ENCODE measurements around the gene CIAPIN1. TPM values are rescaled to one million over a fixed set of nuclear protein-coding genes. Genes with fewer than 3 reads are reported as not detected.

Gene CIAPIN1
- total RNA-seq, 1 experiment from 2014 or later = 82.8 TPM

- Histone ChIP-seq H3K4ac (ENCODE audit: low read depth, low read length) (no peak overlapping the region), H3K23ac (ENCODE audit: insufficient read length, low read depth, low read length) (no peak overlapping the region), H2AK5ac (ENCODE audit: insufficient read length, low read length) (no peak overlapping the region), H2BK12ac (ENCODE audit: insufficient read length, low read depth, low read length) (no peak overlapping the region), H3K9ac (ENCODE audit: extremely low read depth, insufficient read length, low read length) (no peak overlapping the region), H2AFZ (ENCODE audit: low read length) (no peak overlapping the region), H4K5ac (ENCODE audit: insufficient read length, low read depth, low read length) (no peak overlapping the region), H3K14ac (ENCODE audit: insufficient read depth, low read length) (no peak overlapping the region), H3K79me1 (ENCODE audit: insufficient read depth, low read depth, low read length, poor library complexity, severe bottlenecking) (peaks cover 5% of the 10 kb centered on the region), H3K23me2 (ENCODE audit: insufficient read length, low read depth, low read length, poor library complexity, severe bottlenecking) (peaks cover 22% of the 10 kb centered on the region), H3K27me3 (ENCODE audit: insufficient read depth, low read length) (no peaks in the 10 kb centered on the region), H4K20me1 (ENCODE audit: control insufficient read depth, insufficient read depth, insufficient read length) (no peaks in the 10 kb centered on the region), H3K18ac (ENCODE audit: insufficient read length, low read depth, low read length) (no peak overlapping the region), H3K79me2 (ENCODE audit: insufficient read depth, low read length) (no peaks in the 10 kb centered on the region), H4K91ac (ENCODE audit: insufficient read length, low read depth, low read length) (no peak overlapping the region), H2BK15ac (ENCODE audit: low read depth, low read length) (no peak overlapping the region), H2BK120ac (ENCODE audit: low read depth, low read length, poor library complexity, severe bottlenecking) (no peak overlapping the region), H3K4me1 (ENCODE audit: insufficient read depth, low read length) (peaks cover 2% of the 10 kb centered on the region; the same call in 1 of the 2 replicates), H2BK5ac (ENCODE audit: insufficient read length, low read length) (no peak overlapping the region), H3K56ac (ENCODE audit: insufficient read length, low read depth, low read length) (no peak overlapping the region), H2BK20ac (ENCODE audit: low read depth, low read length, poor library complexity, severe bottlenecking) (no peak overlapping the region), H3K4me2 (ENCODE audit: insufficient read depth, insufficient read length, low read length) (no peak overlapping the region), H3K9me3 (ENCODE audit: control insufficient read depth, low read depth, low read length) (no peaks in the 10 kb centered on the region), H4K8ac (replicated peaks; ENCODE audit: insufficient read length, low read depth, low read length) (no peak overlapping the region), H3T11ph (ENCODE audit: low read length) (no peak overlapping the region), H3K27ac (ENCODE audit: insufficient read length, low read depth, low read length) (no peak overlapping the region)
- WGBS (ENCODE audit: extremely low coverage, insufficient read length, low lambda C conversion rate) = no CpG with 5 or more reads among the region's 14 CpGs
- H3K4me3 Mint-ChIP-seq = no peak overlapping the region
- no peaks in the 10 kb centered on the region for H3K9me3 Mint-ChIP-seq
- peaks cover 33% of the 10 kb centered on the region for H3K27me3 Mint-ChIP-seq (ENCODE audit: low read depth)
- peaks cover 0 to 3% (median 2%) of the 10 kb centered on the region in 3 experiments; a peak in 2 of 7 replicates for H3K36me3 Mint-ChIP-seq (ENCODE audit: insufficient read depth in 1 of 3, low read depth in 3 of 3)
- no peak for DNase-seq
- H3K4me1 Mint-ChIP-seq = peaks cover 34 to 54% of the 10 kb centered on the region in 2 experiments
- no peak overlapping the region for H3K27ac Mint-ChIP-seq
- no peak for TF ChIP-seq CTCF (conservative IDR thresholded peaks at IDR 0.05)
Observed at GRCh38 chr16:57482845-57483545, 35.8 kb upstream of the CIAPIN1 start.

All from H9 (cell line).